ENCODE data around the gene GGTLC2. TPM values are rescaled to one million over a fixed set of nuclear protein-coding genes. Genes with fewer than 3 reads are reported as not detected.

GGTLC2 gene
- total RNA-seq, 1 experiment from 2014 or later: not detected

- TF ChIP-seq TCF7L2 (IDR thresholded peaks at IDR 0.05; ENCODE audit: low read depth, low read length) (no peak), CTCF (IDR thresholded peaks at IDR 0.05) (no peak), POLR2AphosphoS5 (IDR thresholded peaks at IDR 0.05; ENCODE audit: low read depth, low read length) (no peak), SIN3A (IDR thresholded peaks at IDR 0.05; ENCODE audit: borderline replicate concordance, insufficient read depth, low read depth, low read length) (no peak)
- TF ChIP-seq, protein P1, sequence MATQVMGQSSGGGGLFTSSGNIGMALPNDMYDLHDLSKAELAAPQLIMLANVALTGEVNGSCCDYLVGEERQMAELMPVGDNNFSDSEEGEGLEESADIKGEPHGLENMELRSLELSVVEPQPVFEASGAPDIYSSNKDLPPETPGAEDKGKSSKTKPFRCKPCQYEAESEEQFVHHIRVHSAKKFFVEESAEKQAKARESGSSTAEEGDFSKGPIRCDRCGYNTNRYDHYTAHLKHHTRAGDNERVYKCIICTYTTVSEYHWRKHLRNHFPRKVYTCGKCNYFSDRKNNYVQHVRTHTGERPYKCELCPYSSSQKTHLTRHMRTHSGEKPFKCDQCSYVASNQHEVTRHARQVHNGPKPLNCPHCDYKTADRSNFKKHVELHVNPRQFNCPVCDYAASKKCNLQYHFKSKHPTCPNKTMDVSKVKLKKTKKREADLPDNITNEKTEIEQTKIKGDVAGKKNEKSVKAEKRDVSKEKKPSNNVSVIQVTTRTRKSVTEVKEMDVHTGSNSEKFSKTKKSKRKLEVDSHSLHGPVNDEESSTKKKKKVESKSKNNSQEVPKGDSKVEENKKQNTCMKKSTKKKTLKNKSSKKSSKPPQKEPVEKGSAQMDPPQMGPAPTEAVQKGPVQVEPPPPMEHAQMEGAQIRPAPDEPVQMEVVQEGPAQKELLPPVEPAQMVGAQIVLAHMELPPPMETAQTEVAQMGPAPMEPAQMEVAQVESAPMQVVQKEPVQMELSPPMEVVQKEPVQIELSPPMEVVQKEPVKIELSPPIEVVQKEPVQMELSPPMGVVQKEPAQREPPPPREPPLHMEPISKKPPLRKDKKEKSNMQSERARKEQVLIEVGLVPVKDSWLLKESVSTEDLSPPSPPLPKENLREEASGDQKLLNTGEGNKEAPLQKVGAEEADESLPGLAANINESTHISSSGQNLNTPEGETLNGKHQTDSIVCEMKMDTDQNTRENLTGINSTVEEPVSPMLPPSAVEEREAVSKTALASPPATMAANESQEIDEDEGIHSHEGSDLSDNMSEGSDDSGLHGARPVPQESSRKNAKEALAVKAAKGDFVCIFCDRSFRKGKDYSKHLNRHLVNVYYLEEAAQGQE (IDR thresholded peaks at IDR 0.05; ENCODE audit: insufficient read depth in 1 of 2, low read depth in 2 of 2, low read length in 1 of 2): no peak
- BruUV-seq (replicated peaks): no TSS peak
- H3K4me3 ChIP-seq (ENCODE audit: low read depth in 2 of 2, low read length in 2 of 2): no peak overlapping the region
- no peaks in the 10 kb centered on the region for H3K4me1 ChIP-seq (ENCODE audit: control insufficient read depth, insufficient read depth, low read length)
- CTCF ChIA-PET: interaction anchor here (0.6 kb wide), 1 partner anchor 11 kb away, joined by 3 read pairs; no protein-coding TSS in a partner anchor
- no peaks in the 10 kb centered on the region for H3K27me3 ChIP-seq (ENCODE audit: control insufficient read depth, insufficient read depth, low read length)
- no peak overlapping the region for H3K27ac ChIP-seq (ENCODE audit: low read length)
- no peaks in the 10 kb centered on the region for H3K36me3 ChIP-seq (ENCODE audit: control insufficient read depth, insufficient read depth, low read length)
- POLR2A ChIA-PET: no interaction called here
- no peak for ATAC-seq
- no peak for DNase-seq (ENCODE audit: low read depth, low spot score)
- in situ Hi-C loops (cut with HindIII; ENCODE audit: low pct_unique_long_range_greater_than_20kb, low sequenced_read_pairs) (no loop called here), intact Hi-C loops (cut with micrococcal nuclease; ENCODE audit: unreplicated experiment) (no loop called here)
- H3K9me3 ChIP-seq (ENCODE audit: control insufficient read depth, insufficient read depth, low read depth, low read length): no peaks in the 10 kb centered on the region
Observed at GRCh38 chr22:22674467-22674866, 30.1 kb downstream of the GGTLC2 start.

- Histone ChIP-seq H3K4me3 (ENCODE audit: low read depth in 2 of 2, low read length in 2 of 2) (no peak overlapping the region), H3K27me3 (ENCODE audit: control insufficient read depth, insufficient read depth, low read length) (no peaks in the 10 kb centered on the region), H3K36me3 (ENCODE audit: control insufficient read depth, insufficient read depth, low read length) (no peaks in the 10 kb centered on the region), H3K27ac (ENCODE audit: low read length) (no peak overlapping the region), H3K4me1 (ENCODE audit: control insufficient read depth, insufficient read depth, low read length) (no peaks in the 10 kb centered on the region), H3K9me3 (ENCODE audit: control insufficient read depth, insufficient read depth, low read depth, low read length) (no peaks in the 10 kb centered on the region)
- intact Hi-C loops (cut with micrococcal nuclease; ENCODE audit: unreplicated experiment) (no loop called here), in situ Hi-C loops (cut with HindIII; ENCODE audit: low pct_unique_long_range_greater_than_20kb, low sequenced_read_pairs) (no loop called here)
- ATAC-seq: no peak
- DNase-seq (ENCODE audit: low read depth, low spot score): no peak
- POLR2A ChIA-PET: no interaction called here
- BruUV-seq (replicated peaks): no TSS peak
- CTCF ChIA-PET: no interaction called here
- TF ChIP-seq TCF7L2 (IDR thresholded peaks at IDR 0.05; ENCODE audit: low read depth, low read length) (no peak), CTCF (IDR thresholded peaks at IDR 0.05) (no peak), POLR2AphosphoS5 (IDR thresholded peaks at IDR 0.05; ENCODE audit: low read depth, low read length) (no peak), SIN3A (IDR thresholded peaks at IDR 0.05; ENCODE audit: borderline replicate concordance, insufficient read depth, low read depth, low read length) (no peak)
- TF ChIP-seq, protein P1 (IDR thresholded peaks at IDR 0.05; ENCODE audit: insufficient read depth in 1 of 2, low read depth in 2 of 2, low read length in 1 of 2): no peak
Observed at GRCh38 chr22:22678970-22679369, 34.6 kb downstream of the GGTLC2 start.

Data from Panc1 (cell line).